Coronary artery (tissue), 2 donors: ENCODE data around the gene MYH11.

ENCODE experiments used
- DNase-seq: peaks from one replicate; pipeline ENCODE4 v3.0.0-alpha.2; 2017; ENCODE audit warnings: low spot score
- H3K27ac ChIP-seq, 2 donors: fragments of 200-600 bp; sonication (generic); one replicate each; pipeline ENCODE4 v1.5.1; 2016 to 2019
- H3K4me3 ChIP-seq: fragments of 200-600 bp; sonication (generic); 2 replicates; pipeline ENCODE4 v1.5.1; 2016; ENCODE audit warnings: mild to moderate bottlenecking, moderate library complexity
- TF ChIP-seq, protein P1 (sequence below): fragments of 200-600 bp; sonication (generic); IDR thresholded peaks from one replicate; pipeline ENCODE4 v1.5.1; 2019; ENCODE audit warnings: antibody characterized with exemption

Gene MYH11

DNA sequence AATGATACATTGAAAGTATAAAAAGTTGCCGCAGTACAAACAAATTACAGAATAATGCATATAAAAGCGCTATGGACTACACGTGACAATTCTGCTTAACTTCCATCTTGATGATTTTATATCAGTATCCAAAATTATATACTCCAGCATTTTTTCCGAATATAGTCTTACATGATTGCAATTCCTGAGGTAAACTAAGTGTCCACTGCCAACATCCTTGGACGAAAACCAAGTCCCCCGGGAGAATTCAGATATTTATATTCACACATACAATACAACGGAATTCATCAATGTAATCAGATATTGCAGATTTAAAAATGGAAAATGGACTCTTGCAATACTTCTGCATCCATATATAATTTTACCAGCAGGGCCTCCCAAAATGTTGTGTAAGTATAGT is 8.9 kb upstream of the MYH11 start:
- no peak overlapping the region for H3K27ac ChIP-seq
- no peak for DNase-seq
- TF ChIP-seq, protein P1, sequence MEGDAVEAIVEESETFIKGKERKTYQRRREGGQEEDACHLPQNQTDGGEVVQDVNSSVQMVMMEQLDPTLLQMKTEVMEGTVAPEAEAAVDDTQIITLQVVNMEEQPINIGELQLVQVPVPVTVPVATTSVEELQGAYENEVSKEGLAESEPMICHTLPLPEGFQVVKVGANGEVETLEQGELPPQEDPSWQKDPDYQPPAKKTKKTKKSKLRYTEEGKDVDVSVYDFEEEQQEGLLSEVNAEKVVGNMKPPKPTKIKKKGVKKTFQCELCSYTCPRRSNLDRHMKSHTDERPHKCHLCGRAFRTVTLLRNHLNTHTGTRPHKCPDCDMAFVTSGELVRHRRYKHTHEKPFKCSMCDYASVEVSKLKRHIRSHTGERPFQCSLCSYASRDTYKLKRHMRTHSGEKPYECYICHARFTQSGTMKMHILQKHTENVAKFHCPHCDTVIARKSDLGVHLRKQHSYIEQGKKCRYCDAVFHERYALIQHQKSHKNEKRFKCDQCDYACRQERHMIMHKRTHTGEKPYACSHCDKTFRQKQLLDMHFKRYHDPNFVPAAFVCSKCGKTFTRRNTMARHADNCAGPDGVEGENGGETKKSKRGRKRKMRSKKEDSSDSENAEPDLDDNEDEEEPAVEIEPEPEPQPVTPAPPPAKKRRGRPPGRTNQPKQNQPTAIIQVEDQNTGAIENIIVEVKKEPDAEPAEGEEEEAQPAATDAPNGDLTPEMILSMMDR: no peak
- no peak overlapping the region for H3K4me3 ChIP-seq

DNA sequence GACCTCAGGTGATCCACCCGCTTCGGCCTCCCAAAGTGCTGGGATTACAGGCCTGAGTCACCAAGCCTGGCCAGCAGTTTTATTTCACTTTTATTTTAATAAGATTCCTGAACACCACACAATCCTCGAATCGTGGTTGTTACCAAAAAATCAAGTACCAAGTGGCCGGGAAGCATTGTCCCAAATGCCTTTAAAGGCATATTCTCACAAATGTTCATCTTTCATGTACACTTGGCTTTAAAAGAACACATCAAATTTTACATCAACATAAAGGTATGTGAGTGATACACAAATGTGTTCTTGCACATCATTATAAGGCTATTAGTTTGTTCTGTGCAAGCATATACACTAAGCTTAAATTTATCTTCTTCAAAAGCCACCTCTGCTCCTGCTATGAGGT is 8.1 kb upstream of the MYH11 start:
- TF ChIP-seq, protein P1: no peak
- H3K4me3 ChIP-seq: no peak overlapping the region
- H3K27ac ChIP-seq: no peak overlapping the region
- DNase-seq: no peak

DNA sequence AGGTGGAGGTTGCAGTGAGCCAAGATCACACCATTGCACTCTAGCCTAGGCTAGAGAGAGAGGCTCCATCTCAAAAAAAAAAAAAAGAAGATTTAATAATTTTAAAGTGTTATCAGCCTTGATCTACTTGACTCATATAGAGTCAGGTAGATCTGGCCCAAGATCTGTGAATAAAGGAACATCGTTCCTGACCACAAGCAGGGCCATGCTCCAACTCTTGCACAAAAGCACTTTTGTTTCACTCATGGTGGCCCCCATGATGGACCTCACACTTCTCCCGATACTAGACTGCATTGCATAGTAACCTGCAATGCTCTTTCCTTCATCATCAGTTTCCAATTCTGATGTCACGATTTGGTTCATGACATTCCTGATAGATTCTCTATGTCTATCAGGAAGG is 5.2 kb upstream of the MYH11 start:
- no peak for DNase-seq
- Histone ChIP-seq H3K4me3 (no peak overlapping the region), H3K27ac (no peak overlapping the region)
- TF ChIP-seq, protein P1: no peak

DNA sequence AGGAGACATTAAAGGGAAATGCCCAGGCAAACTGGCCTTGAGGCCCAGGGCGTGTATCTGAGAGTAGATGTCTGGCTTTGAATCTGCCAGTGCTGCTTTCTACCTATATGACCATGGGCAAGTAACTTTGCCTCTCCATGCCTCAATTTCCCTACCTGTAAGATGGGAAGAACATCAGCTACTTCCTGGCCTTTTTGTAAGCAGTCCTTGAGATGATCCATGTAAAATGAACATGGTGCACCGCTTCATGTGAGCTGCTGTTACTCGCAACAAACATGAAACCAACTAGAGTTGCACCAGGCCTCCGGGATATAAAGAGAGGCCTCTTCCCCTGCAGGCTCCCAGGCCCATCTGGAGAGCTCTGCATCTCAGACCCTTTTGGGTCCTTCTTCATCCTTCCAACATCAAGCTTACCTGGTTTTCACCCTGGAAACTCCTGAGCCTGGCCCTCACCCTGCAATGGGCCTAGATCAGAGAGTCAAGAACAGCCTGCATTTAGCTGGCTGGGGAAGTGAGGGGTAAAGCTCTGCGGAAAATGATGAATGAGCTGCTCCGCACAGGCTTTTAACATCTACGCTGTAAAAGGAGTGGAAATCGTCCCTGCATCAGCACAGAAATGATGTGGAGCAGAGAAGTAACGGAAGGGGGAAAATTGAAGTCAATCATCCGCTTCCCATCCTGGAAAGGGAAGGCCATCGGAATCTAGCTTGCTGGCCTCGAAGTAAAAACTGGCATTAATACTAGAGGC is 2.3 kb upstream of the MYH11 start:
- peak overlapping the region; percentile 82 to 88 for H3K27ac ChIP-seq
- no peak for DNase-seq
- no peak overlapping the region for H3K4me3 ChIP-seq
- TF ChIP-seq, protein P1: no peak

DNA sequence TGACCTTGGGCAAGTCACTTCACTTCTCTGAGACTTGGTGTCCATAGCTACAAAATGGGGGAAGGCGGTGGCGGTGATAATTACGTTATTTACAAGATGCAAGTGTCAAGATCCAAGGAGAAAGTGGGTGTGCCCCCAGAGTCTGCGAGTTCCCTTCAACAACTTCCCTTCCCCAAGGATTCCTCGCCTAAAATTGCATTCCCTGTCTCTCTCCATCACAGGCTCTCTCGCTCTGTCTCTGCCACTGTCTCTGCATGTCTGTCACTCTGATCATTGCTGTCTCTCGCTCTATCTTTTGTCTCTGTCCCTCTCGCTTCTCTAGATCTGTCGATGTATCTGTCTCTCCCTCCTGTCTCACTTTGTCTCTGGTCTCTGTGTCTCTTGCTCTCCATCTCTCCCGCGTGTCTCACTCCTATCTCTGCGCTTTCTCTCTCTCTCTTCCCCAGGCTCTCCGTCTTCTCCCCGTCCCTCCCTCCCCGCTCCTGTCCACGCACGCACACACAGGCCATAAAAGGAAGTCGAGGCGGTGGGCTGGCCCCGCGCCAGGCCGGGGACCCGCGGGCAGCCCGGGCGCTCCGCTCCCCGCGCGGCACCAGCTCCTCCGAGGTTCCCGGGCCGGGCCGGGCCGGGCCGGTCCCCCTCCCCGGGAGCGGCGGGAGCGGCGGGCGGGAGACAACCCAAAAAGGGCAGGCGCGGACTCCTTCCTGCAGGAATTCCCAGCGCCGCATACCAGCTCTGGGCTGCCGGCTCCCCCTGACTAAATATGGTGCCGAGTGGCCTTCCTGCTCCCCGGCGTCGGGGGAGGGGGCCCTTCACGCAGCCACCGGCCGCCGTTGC is 1.1 kb upstream of the MYH11 start:
- H3K27ac ChIP-seq: peak overlapping the region; percentile 82 to 88
- H3K4me3 ChIP-seq: peak overlapping the region; percentile 76
- TF ChIP-seq, protein P1: no peak
- peak; percentile 92 for DNase-seq

DNA sequence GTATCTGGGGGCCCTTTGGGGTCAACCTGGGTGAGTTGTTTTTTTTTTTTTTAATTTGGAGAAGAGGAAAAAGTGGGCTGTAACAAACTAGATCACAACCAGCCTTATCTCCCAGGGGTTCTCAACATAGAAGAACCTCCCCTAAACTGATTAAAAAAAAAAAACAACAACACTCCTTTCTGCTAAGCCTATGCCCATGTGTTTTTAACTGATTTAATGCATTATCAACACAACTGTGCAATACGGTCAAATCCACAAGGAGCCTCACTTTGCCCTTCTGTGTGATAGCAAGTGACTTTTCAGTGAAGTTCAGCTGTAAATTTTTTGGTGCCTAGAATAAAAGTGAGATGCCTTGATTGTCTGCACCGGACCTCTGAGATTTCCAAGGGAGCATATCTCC is 646 bp downstream of the MYH11 start:
- TF ChIP-seq, protein P1: no peak
- Histone ChIP-seq H3K27ac (peak overlapping the region; percentile 82 to 88), H3K4me3 (peak overlapping the region; percentile 76)
- DNase-seq: no peak

DNA sequence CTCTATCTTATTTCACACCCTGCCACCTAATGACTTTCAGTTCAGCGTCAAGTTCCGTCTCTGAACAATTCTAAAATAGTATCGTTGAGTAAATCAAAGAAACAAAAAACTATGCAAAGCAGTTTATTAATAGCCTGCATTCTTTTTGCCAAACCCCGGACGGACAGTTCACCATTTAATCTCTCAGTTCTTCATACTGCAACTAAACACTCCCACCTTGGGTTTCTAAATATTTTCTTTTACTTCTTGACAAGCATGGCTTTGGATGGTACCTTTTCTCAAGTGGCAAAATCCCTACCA is 1.2 kb downstream of the MYH11 start:
- peak overlapping the region; percentile 82 to 88 for H3K27ac ChIP-seq
- peak overlapping the region; percentile 76 for H3K4me3 ChIP-seq
- DNase-seq: no peak
- TF ChIP-seq, protein P1: no peak
